Prostate gland (tissue), 2 donors: Measurements from ENCODE around the gene KLF18. TPM values are rescaled to one million over a fixed set of nuclear protein-coding genes. Genes with fewer than 3 reads are reported as not detected.

Experiments
- DNase-seq: peaks from one replicate; pipeline ENCODE4 v3.0.0-alpha.2; 2019; ENCODE audit warnings: low spot score
- H3K27ac ChIP-seq, 2 donors: fragments of 200-600 bp; sonication (generic); 2 replicates each; pipeline ENCODE4 v1.5.1; 2017 to 2019
- H3K27me3 ChIP-seq: fragments of 200-600 bp; sonication (generic); replicated peaks from 2 replicates; pipeline ENCODE4 v1.5.1; 2019; ENCODE audit not compliant: insufficient read depth
- H3K36me3 ChIP-seq, 2 donors: fragments of 200-600 bp; sonication (generic); 1 replicate in 1 of 2; 2 replicates in 1 of 2; pipeline versions ENCODE4 v1.5.1 to v1.8.1; 2017 to 2019
- H3K4me1 ChIP-seq: fragments of 200-600 bp; sonication (generic); replicated peaks from 2 replicates; pipeline ENCODE4 v1.5.1; 2019
- H3K4me3 ChIP-seq, 2 donors: fragments of 200-600 bp; sonication (generic); 2 replicates each; pipeline ENCODE4 v1.5.1; 2017 to 2019
- H3K9me3 ChIP-seq: fragments of 200-600 bp; sonication (generic); 2 replicates; pipeline ENCODE4 v1.5.1; 2017
- POLR2A ChIP-seq: fragments of 450-650 bp; IDR thresholded peaks from one replicate; pipeline ENCODE4 v1.6.1; 2016; ENCODE audit warnings: antibody characterized with exemption, mild to moderate bottlenecking
- POLR2AphosphoS5 ChIP-seq: sonication (generic); formaldehyde crosslinking; IDR thresholded peaks from one replicate; pipeline ENCODE4 v1.6.1; 2017; ENCODE audit warnings: antibody characterized with exemption
- WGBS: methylation state at CpG from one replicate; pipeline ENCODE4 v1.1.5; 2018; 5-methylcytosine and 5-hydroxymethylcytosine counted together
- intact Hi-C: fragments of 100-400 bp; cut with DNase I; formaldehyde crosslinking; loops from one replicate; pipeline ENCODE4 v1.14.2; 2022
- total RNA-seq, 2 donors: library from RNA; depleted of rRNA; stranded (reverse); fragments of >200 nt; gene quantifications; one replicate each; pipeline ENCODE4 v1.1.0, GENCODE V29; 2016
- TF ChIP-seq, protein P1 (sequence below), 4 experiments: fragments of 200-600 bp in 2 of 4; fragments of 450-650 bp in 2 of 4; sonication (generic) in 2 of 4; IDR thresholded peaks; 1 replicate in 3 of 4; 2 replicates in 1 of 4; pipeline ENCODE4 v1.5.1; 2016 to 2019; ENCODE audit warnings: antibody characterized with exemption in 4 of 4, mild to moderate bottlenecking in 2 of 4, moderate library complexity in 2 of 4

KLF18 gene
- total RNA-seq, 2 donors from 2014 or later, result 0.34 TPM; not detected in 1

DNA sequence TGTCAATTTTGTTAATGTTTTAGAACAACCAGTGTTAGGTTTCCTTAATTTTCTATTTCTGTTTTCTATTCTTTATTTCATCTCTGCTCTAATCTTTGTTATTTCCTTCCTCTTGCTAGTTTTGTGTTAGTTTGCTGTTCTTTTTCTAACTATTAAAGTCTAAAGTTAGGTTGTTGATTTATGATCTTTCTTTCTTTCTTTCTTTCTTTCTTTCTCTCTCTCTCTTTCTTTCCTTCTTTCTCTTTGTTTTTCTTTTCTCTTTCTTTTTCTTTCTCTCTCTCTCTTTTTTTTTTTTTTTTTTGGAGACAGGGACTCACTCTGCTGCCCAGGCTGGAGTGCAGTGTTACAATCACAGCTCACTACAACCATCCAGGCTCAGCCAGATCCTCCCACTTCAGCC, 17.4 kb upstream of the KLF18 start:
- no peak overlapping the region for H3K27ac ChIP-seq
- no peaks in the 10 kb centered on the region for H3K36me3 ChIP-seq
- no peak for DNase-seq
- H3K27me3 ChIP-seq, result no peaks in the 10 kb centered on the region
- intact Hi-C loops, result no loop called here
- TF ChIP-seq, protein P1, sequence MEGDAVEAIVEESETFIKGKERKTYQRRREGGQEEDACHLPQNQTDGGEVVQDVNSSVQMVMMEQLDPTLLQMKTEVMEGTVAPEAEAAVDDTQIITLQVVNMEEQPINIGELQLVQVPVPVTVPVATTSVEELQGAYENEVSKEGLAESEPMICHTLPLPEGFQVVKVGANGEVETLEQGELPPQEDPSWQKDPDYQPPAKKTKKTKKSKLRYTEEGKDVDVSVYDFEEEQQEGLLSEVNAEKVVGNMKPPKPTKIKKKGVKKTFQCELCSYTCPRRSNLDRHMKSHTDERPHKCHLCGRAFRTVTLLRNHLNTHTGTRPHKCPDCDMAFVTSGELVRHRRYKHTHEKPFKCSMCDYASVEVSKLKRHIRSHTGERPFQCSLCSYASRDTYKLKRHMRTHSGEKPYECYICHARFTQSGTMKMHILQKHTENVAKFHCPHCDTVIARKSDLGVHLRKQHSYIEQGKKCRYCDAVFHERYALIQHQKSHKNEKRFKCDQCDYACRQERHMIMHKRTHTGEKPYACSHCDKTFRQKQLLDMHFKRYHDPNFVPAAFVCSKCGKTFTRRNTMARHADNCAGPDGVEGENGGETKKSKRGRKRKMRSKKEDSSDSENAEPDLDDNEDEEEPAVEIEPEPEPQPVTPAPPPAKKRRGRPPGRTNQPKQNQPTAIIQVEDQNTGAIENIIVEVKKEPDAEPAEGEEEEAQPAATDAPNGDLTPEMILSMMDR (IDR thresholded peaks at IDR 0.05), result no peak
- TF ChIP-seq POLR2A, result no peak
- no peak for TF ChIP-seq POLR2AphosphoS5
- no peaks in the 10 kb centered on the region for H3K9me3 ChIP-seq
- no peaks in the 10 kb centered on the region for H3K4me1 ChIP-seq
- H3K4me3 ChIP-seq, result no peak overlapping the region

DNA sequence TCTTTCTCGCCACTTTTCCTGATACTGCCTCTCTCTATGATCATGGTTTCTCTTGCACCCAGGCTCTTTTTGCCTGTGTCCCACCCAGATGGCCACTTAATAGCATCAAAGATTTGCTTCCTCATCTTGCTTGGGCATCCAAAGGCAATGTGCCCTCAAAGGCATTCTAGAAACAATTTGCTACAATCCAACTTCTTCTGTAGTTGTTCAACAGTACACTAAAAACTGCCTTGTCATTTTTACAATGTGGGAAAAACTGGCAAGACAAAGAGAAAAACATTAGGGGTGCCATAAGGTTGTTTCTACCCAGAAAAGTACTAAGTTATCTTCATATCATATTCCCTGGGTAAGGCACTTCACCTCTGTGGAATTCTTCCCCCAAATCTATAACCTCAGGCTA, 16.5 kb upstream of the KLF18 start:
- no peak for DNase-seq

DNA sequence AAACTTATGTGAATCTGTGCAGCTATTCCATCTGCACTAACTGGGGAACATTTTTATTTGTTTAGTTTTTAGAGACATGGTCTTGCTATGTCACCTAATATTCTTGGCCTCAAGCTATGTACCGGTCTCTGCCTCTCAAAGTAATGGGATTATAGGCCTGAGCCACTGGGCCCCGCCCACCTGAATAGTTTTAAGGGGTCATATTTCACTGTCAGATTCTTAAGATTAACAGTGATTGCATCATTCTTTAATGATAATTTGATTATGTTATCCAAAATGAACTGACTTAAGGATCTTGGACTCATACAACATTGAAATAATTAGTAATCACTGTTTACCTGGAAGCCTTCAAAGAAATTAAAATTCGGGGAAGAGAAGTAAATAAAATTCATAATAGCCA, 12.6 kb upstream of the KLF18 start:
- 44% methylated on average over 3 of the region's 3 CpGs for WGBS
- H3K27me3 ChIP-seq, result no peaks in the 10 kb centered on the region
- intact Hi-C loops, result no loop called here
- no peaks in the 10 kb centered on the region for H3K4me1 ChIP-seq
- no peak overlapping the region for H3K27ac ChIP-seq
- no peak for DNase-seq
- H3K9me3 ChIP-seq, result no peaks in the 10 kb centered on the region
- H3K36me3 ChIP-seq, result no peaks in the 10 kb centered on the region
- TF ChIP-seq POLR2AphosphoS5 (no peak), POLR2A (no peak)
- TF ChIP-seq, protein P1 (IDR thresholded peaks at IDR 0.05), result no peak
- no peak overlapping the region for H3K4me3 ChIP-seq

More for the DNA sequence above, 16.5 kb upstream of the KLF18 start:
- WGBS, result 88% methylated on average over 1 of the region's 1 CpG
- intact Hi-C loops, result no loop called here
- H3K27ac ChIP-seq, result no peak overlapping the region
- H3K36me3 ChIP-seq, result no peaks in the 10 kb centered on the region
- H3K4me3 ChIP-seq, result no peak overlapping the region
- no peak for TF ChIP-seq POLR2AphosphoS5
- TF ChIP-seq POLR2A, result no peak
- TF ChIP-seq, protein P1 (IDR thresholded peaks at IDR 0.05), result no peak
- H3K4me1 ChIP-seq, result no peaks in the 10 kb centered on the region
- no peaks in the 10 kb centered on the region for H3K9me3 ChIP-seq
- H3K27me3 ChIP-seq, result no peaks in the 10 kb centered on the region

DNA sequence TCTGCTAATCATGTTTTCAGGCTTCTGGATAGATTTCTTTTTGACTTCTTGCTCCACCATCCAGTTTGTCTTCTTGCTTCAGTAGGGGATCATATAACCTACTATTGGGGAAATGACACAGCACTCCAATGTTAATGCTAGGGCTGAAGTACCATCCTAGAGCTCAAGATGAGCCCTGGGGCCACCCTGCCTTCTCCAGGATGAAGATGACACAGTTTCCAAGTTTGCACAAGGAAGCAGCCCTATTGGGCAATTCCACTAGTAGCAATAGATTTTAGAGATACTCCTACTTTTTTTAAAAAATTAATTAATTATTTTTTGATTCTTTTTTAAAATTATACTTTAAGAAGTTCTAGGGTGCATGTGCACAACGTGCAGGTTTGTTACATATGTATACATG, 11.3 kb upstream of the KLF18 start:
- no peak for TF ChIP-seq POLR2A
- TF ChIP-seq, protein P1 (IDR thresholded peaks at IDR 0.05), result no peak
- TF ChIP-seq POLR2AphosphoS5, result no peak
- Histone ChIP-seq H3K4me1 (no peaks in the 10 kb centered on the region), H3K4me3 (no peak overlapping the region), H3K27me3 (no peaks in the 10 kb centered on the region), H3K36me3 (no peaks in the 10 kb centered on the region), H3K9me3 (no peaks in the 10 kb centered on the region), H3K27ac (no peak overlapping the region)
- intact Hi-C loops, result no loop called here
- WGBS, result 83% methylated on average over 1 of the region's 1 CpG
- no peak for DNase-seq

DNA sequence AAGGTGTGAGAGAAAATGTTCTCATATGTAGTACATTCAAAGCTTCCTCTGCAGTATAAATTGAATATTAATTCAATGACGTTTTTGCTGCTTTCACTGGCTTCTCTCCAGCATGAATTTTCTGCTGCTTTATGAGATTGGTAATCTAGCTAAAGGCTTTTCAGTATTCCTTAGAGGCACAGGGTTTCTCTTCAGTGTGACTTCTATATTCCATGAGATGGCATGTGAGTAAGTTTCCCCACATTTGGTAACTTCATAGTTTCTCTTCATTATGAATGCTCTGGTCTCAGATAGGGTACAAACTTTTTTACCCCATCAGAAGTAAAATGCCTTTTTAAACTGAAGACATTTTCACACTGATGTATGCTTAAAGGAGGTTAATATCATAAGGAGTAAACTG, 10.4 kb upstream of the KLF18 start:
- Histone ChIP-seq H3K36me3 (no peaks in the 10 kb centered on the region), H3K4me3 (no peak overlapping the region), H3K4me1 (no peaks in the 10 kb centered on the region), H3K27me3 (no peaks in the 10 kb centered on the region), H3K27ac (no peak overlapping the region), H3K9me3 (no peaks in the 10 kb centered on the region)
- intact Hi-C loops, result no loop called here
- TF ChIP-seq, protein P1 (IDR thresholded peaks at IDR 0.05), result no peak
- TF ChIP-seq POLR2AphosphoS5 (no peak), POLR2A (no peak)
- WGBS, result 27% methylated on average over 1 of the region's 1 CpG
- DNase-seq, result no peak
